ENCODE results near the gene ALB. TPM values are rescaled to one million over a fixed set of nuclear protein-coding genes. Genes with fewer than 3 reads are reported as not detected.

Gene ALB
- polyA plus RNA-seq, 3 donors: not detected

DNA sequence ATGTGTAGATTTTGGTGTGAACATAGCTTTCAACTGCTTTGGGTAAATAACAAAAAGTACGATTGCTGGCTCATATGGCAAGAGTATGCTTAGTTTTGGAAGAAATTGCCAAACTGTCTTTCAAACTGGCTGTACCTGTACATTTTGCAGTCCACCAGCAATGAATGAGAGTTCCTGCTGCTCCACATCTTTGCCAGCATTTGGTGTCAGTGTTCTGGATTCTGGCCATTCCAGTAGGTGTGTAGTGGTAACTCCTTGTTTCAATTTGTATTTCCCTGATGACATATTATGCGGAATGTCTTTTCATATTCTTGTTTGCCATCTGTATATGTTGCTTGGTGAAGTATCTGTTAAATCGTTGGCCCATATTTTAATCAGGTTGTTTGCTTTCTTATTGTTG, 20.6 kb upstream of the ALB start:
- Mint-ChIP-seq H3K27ac (no peak overlapping the region), H3K27me3 (ENCODE audit: low read depth in 3 of 3) (no peaks in the 10 kb centered on the region), H3K4me1 (no peaks in the 10 kb centered on the region), H3K9me3 (peaks cover 0 to 7% (median 0%) of the 10 kb centered on the region in 7 donors), H3K36me3 (no peaks in the 10 kb centered on the region), H3K4me3 (no peak overlapping the region)
- no peak overlapping the region for H3K4me2 ChIP-seq (replicated peaks; ENCODE audit: extremely low read depth, low read length, poor library complexity, severe bottlenecking)
- no peaks in the 10 kb centered on the region for H4K20me1 ChIP-seq (ENCODE audit: insufficient read depth, low read length)
- intact Hi-C loops (cut with micrococcal nuclease): no loop called here
- no peak overlapping the region for H3K4me3 ChIP-seq (replicated peaks in 1 of 3; ENCODE audit: low read depth in 2 of 3, low read length in 3 of 3)
- no peaks in the 10 kb centered on the region for H3K36me3 ChIP-seq (replicated peaks in 1 of 2; ENCODE audit: control insufficient read depth in 1 of 2, insufficient read depth in 2 of 2, low read length in 2 of 2)
- no peak overlapping the region for H3K27ac ChIP-seq (ENCODE audit: low read depth in 1 of 2, low read length in 2 of 2)
- no peaks in the 10 kb centered on the region for H3K27me3 ChIP-seq (ENCODE audit: control insufficient read depth in 2 of 2, insufficient read depth in 2 of 2, low read length in 2 of 2)
- H3K4me1 ChIP-seq (ENCODE audit: control insufficient read depth in 1 of 2, insufficient read depth in 2 of 2, low read length in 2 of 2): no peaks in the 10 kb centered on the region
- H3K79me2 ChIP-seq (ENCODE audit: insufficient read depth, low read length): no peaks in the 10 kb centered on the region
- TF ChIP-seq, protein P1, sequence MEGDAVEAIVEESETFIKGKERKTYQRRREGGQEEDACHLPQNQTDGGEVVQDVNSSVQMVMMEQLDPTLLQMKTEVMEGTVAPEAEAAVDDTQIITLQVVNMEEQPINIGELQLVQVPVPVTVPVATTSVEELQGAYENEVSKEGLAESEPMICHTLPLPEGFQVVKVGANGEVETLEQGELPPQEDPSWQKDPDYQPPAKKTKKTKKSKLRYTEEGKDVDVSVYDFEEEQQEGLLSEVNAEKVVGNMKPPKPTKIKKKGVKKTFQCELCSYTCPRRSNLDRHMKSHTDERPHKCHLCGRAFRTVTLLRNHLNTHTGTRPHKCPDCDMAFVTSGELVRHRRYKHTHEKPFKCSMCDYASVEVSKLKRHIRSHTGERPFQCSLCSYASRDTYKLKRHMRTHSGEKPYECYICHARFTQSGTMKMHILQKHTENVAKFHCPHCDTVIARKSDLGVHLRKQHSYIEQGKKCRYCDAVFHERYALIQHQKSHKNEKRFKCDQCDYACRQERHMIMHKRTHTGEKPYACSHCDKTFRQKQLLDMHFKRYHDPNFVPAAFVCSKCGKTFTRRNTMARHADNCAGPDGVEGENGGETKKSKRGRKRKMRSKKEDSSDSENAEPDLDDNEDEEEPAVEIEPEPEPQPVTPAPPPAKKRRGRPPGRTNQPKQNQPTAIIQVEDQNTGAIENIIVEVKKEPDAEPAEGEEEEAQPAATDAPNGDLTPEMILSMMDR (IDR thresholded peaks at IDR 0.05): no peak
- no peaks in the 10 kb centered on the region for H3K9me3 ChIP-seq (replicated peaks in 1 of 2; ENCODE audit: control insufficient read depth in 1 of 2, insufficient read depth in 1 of 2, low read length in 2 of 2)
- no peak overlapping the region for H3K9ac ChIP-seq (ENCODE audit: insufficient read depth, low read length, poor library complexity, severe bottlenecking)
- no peak for DNase-seq
- 100% methylated on average over 1 of the region's 3 CpGs for WGBS (ENCODE audit: insufficient coverage)
- no peak overlapping the region for H2AFZ ChIP-seq (ENCODE audit: insufficient read depth, low read depth, low read length, poor library complexity, severe bottlenecking)

DNA sequence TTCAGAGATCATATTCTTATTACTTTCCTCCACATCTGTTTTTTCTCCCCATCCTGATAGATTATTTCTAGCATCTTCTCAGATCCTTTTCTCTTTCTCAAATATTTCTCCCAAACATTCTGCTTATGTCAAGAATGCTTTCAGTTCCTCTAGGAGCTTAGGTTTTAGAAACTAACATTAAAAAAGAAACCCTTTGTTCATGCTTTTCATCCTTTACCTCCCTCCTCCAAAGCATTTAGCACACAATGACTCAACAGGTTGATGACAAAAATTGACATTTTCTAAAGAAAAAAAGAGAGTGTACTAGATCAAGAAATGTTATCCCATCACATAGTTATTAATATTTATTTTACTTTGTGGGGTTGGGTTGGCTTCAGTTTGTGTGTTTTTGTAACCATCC, 16.5 kb upstream of the ALB start:
- no peak for DNase-seq
- H3K9ac ChIP-seq (ENCODE audit: insufficient read depth, low read length, poor library complexity, severe bottlenecking): no peak overlapping the region
- H2AFZ ChIP-seq (ENCODE audit: insufficient read depth, low read depth, low read length, poor library complexity, severe bottlenecking): no peak overlapping the region
- H3K9me3 ChIP-seq (replicated peaks in 1 of 2; ENCODE audit: control insufficient read depth in 1 of 2, insufficient read depth in 1 of 2, low read length in 2 of 2): no peaks in the 10 kb centered on the region
- no peak overlapping the region for H3K4me2 ChIP-seq (replicated peaks; ENCODE audit: extremely low read depth, low read length, poor library complexity, severe bottlenecking)
- H3K27me3 ChIP-seq (ENCODE audit: control insufficient read depth in 2 of 2, insufficient read depth in 2 of 2, low read length in 2 of 2): no peaks in the 10 kb centered on the region
- intact Hi-C loops (cut with micrococcal nuclease): no loop called here
- TF ChIP-seq, protein P1 (IDR thresholded peaks at IDR 0.05): no peak
- H3K36me3 ChIP-seq (replicated peaks in 1 of 2; ENCODE audit: control insufficient read depth in 1 of 2, insufficient read depth in 2 of 2, low read length in 2 of 2): no peaks in the 10 kb centered on the region
- peaks cover 0 to 10% (median 4%) of the 10 kb centered on the region in 7 donors for H3K9me3 Mint-ChIP-seq
- H3K36me3 Mint-ChIP-seq: no peaks in the 10 kb centered on the region
- H4K20me1 ChIP-seq (ENCODE audit: insufficient read depth, low read length): no peaks in the 10 kb centered on the region
- no peak overlapping the region for H3K4me3 Mint-ChIP-seq
- H3K4me1 ChIP-seq (ENCODE audit: control insufficient read depth in 1 of 2, insufficient read depth in 2 of 2, low read length in 2 of 2): no peaks in the 10 kb centered on the region
- H3K27ac ChIP-seq (ENCODE audit: low read depth in 1 of 2, low read length in 2 of 2): no peak overlapping the region
- H3K4me1 Mint-ChIP-seq: no peaks in the 10 kb centered on the region
- no peak overlapping the region for H3K27ac Mint-ChIP-seq
- no peak overlapping the region for H3K4me3 ChIP-seq (replicated peaks in 1 of 3; ENCODE audit: low read depth in 2 of 3, low read length in 3 of 3)
- no peaks in the 10 kb centered on the region for H3K79me2 ChIP-seq (ENCODE audit: insufficient read depth, low read length)
- H3K27me3 Mint-ChIP-seq (ENCODE audit: low read depth in 3 of 3): peaks cover 0 to 2% (median 0%) of the 10 kb centered on the region in 3 donors
